HG03469 (cell line): ENCODE measurements around the gene ALKBH8.
"Not testable (repeated sequence)": the region's sequence is repeated elsewhere in the genome, so short reads cannot be mapped to it uniquely, and the experiment has no call there.

Experiments
- ATAC-seq: cut with Tn5 transposase; IDR thresholded peaks from one replicate; pipeline ENCODE4 v1.9.1; 2021; ENCODE audit warnings: mild to moderate bottlenecking, moderate library complexity, moderate number of reproducible peaks; ENCODE audit not compliant: unreplicated experiment

The ALKBH8 gene

GRCh38 chr11:107565219-107565937, at the start of gene ALKBH8:
Gene ALKBH8 (minus strand): TSS chr11:107565735. CDS start chr11:107560893, 4,842 bp downstream.
- ATAC-seq: peak; percentile 55

- no peak for ATAC-seq
These were observed 46.9 kb upstream of the ALKBH8 start for GRCh38 chr11:107612445-107612844.

- no peak for ATAC-seq
These were observed 44.1 kb upstream of the ALKBH8 start for GRCh38 chr11:107609400-107610218.

- no peak for ATAC-seq
These were observed 43.3 kb upstream of the ALKBH8 start for GRCh38 chr11:107608809-107609208.

GRCh38 chr11:107606141-107606540, 40.6 kb upstream of the ALKBH8 start:
- no peak for ATAC-seq

GRCh38 chr11:107605061-107606006, 39.8 kb upstream of the ALKBH8 start:
- ATAC-seq: no peak

GRCh38 chr11:107598225-107599139, 32.9 kb upstream of the ALKBH8 start:
- no peak for ATAC-seq

- ATAC-seq: no peak
These were observed 29.2 kb upstream of the ALKBH8 start for GRCh38 chr11:107594736-107595135.

GRCh38 chr11:107593951-107594350, 28.4 kb upstream of the ALKBH8 start:
- no peak for ATAC-seq

- ATAC-seq: no peak
These were observed 27.3 kb upstream of the ALKBH8 start for GRCh38 chr11:107592813-107593212.

- ATAC-seq: no peak
These were observed 26.7 kb upstream of the ALKBH8 start for GRCh38 chr11:107592231-107592590.

- no peak for ATAC-seq
These were observed 26.1 kb upstream of the ALKBH8 start for GRCh38 chr11:107591378-107592230.

GRCh38 chr11:107590460-107591377, 25.2 kb upstream of the ALKBH8 start, which contains the start of gene ELMOD1:
Gene ELMOD1 (plus strand): TSS chr11:107591147. CDS start chr11:107618190, 27,043 bp downstream.
- ATAC-seq: no peak

GRCh38 chr11:107587306-107587979, 21.9 kb upstream of the ALKBH8 start:
- no peak for ATAC-seq

GRCh38 chr11:107583629-107584195, 18.2 kb upstream of the ALKBH8 start:
- ATAC-seq: no peak

GRCh38 chr11:107581147-107581546, 15.6 kb upstream of the ALKBH8 start:
- ATAC-seq: no peak

GRCh38 chr11:107579169-107579568, 13.6 kb upstream of the ALKBH8 start:
- not testable (repeated sequence) for ATAC-seq
